Nephron (organoid): ENCODE results near the gene METTL5.
"Not testable (repeated sequence)": the region's sequence is repeated elsewhere in the genome, so short reads cannot be mapped to it uniquely, and the experiment has no call there.

ENCODE experiments used
- H3K27ac Mint-ChIP-seq, 3 experiments: 2 replicates each; pipeline ENCODE4 v1.8.0; 2020; ENCODE audit warnings: mixed read lengths in 3 of 3, mild to moderate bottlenecking in 2 of 3, moderate library complexity in 1 of 3
- H3K27me3 Mint-ChIP-seq: 2 replicates; pipeline ENCODE4 v1.8.0; 2021; ENCODE audit warnings: low read depth, mild to moderate bottlenecking, moderate library complexity, mixed read lengths
- H3K36me3 Mint-ChIP-seq: 2 replicates; pipeline ENCODE4 v1.8.0; 2020; ENCODE audit warnings: low read depth, mixed read lengths
- H3K4me1 Mint-ChIP-seq: 2 replicates; pipeline ENCODE4 v1.8.0; 2020; ENCODE audit warnings: mixed read lengths
- H3K4me3 Mint-ChIP-seq, 3 experiments: 2 replicates each; pipeline ENCODE4 v1.8.0; 2020; ENCODE audit warnings: mild to moderate bottlenecking in 3 of 3, mixed read lengths in 3 of 3, moderate library complexity in 2 of 3
- H3K9me3 Mint-ChIP-seq: 2 replicates; pipeline ENCODE4 v1.8.0; 2020; ENCODE audit warnings: mixed read lengths
- CTCF ChIP-seq, 3 experiments: fragments of 200-600 bp; sonication (generic); IDR thresholded peaks; one replicate each; pipeline ENCODE4 v1.5.0; 2021; ENCODE audit warnings: antibody characterized with exemption in 3 of 3; ENCODE audit not compliant: unreplicated experiment in 3 of 3

Gene METTL5

GRCh38 chr2:169828141-169828811 is 3.6 kb upstream of the METTL5 start:
- no peaks in the 10 kb centered on the region for H3K9me3 Mint-ChIP-seq
- peaks cover 25% of the 10 kb centered on the region for H3K36me3 Mint-ChIP-seq
- peak overlapping the region; percentile 78 to 93 (median 93) for H3K27ac Mint-ChIP-seq
- peaks cover 46% of the 10 kb centered on the region for H3K4me1 Mint-ChIP-seq
- peak overlapping the region; percentile 92 to 98 (median 97) for H3K4me3 Mint-ChIP-seq
- peaks cover 5% of the 10 kb centered on the region for H3K27me3 Mint-ChIP-seq
- no peak for TF ChIP-seq CTCF (IDR thresholded peaks at IDR 0.05; ENCODE audit: unreplicated experiment in 3 of 3)

GRCh38 chr2:169827272-169828140 is 2.8 kb upstream of the METTL5 start, which contains the start of gene UBR3:
UBR3 (plus strand) TSS chr2:169827454; CDS start chr2:169827508, 54 bp downstream.
- H3K4me1 Mint-ChIP-seq, result peaks cover 49% of the 10 kb centered on the region
- no peak for TF ChIP-seq CTCF (IDR thresholded peaks at IDR 0.05; ENCODE audit: unreplicated experiment in 3 of 3)
- peak within 1 kb of the TSS; percentile 92 to 98 (median 97) for H3K4me3 Mint-ChIP-seq
- H3K9me3 Mint-ChIP-seq, result no peaks in the 10 kb centered on the region
- H3K27me3 Mint-ChIP-seq, result peaks cover 5% of the 10 kb centered on the region
- peak within 1 kb of the TSS; percentile 78 to 94 (median 93) for H3K27ac Mint-ChIP-seq
- peaks cover 19% of the 10 kb centered on the region for H3K36me3 Mint-ChIP-seq

- peak overlapping the region; percentile 90 to 92 (median 90) for H3K4me3 Mint-ChIP-seq
- no peaks in the 10 kb centered on the region for H3K9me3 Mint-ChIP-seq
- peaks cover 54% of the 10 kb centered on the region for H3K4me1 Mint-ChIP-seq
- peaks cover 5% of the 10 kb centered on the region for H3K27me3 Mint-ChIP-seq
- TF ChIP-seq CTCF (IDR thresholded peaks at IDR 0.05; ENCODE audit: unreplicated experiment in 3 of 3), result no peak
- peaks cover 24% of the 10 kb centered on the region for H3K36me3 Mint-ChIP-seq
- peak overlapping the region; percentile 82 to 89 (median 87) for H3K27ac Mint-ChIP-seq
These were observed 721 bp downstream of the METTL5 start for GRCh38 chr2:169823996-169824372.

GRCh38 chr2:169822785-169823392 is 1.8 kb downstream of the METTL5 start:
- Mint-ChIP-seq H3K4me1 (peaks cover 45% of the 10 kb centered on the region), H3K27ac (peak overlapping the region; percentile 49 to 87 (median 66)), H3K27me3 (peaks cover 5% of the 10 kb centered on the region), H3K4me3 (peak overlapping the region; percentile 76 to 84 (median 81)), H3K36me3 (peaks cover 29% of the 10 kb centered on the region), H3K9me3 (no peaks in the 10 kb centered on the region)
- TF ChIP-seq CTCF (IDR thresholded peaks at IDR 0.05; ENCODE audit: unreplicated experiment in 3 of 3), result no peak

GRCh38 chr2:169822036-169822435 is 2.7 kb downstream of the METTL5 start:
- H3K27me3 Mint-ChIP-seq, result peaks cover 5% of the 10 kb centered on the region
- peaks cover 1% of the 10 kb centered on the region for H3K9me3 Mint-ChIP-seq
- peaks cover 37% of the 10 kb centered on the region for H3K36me3 Mint-ChIP-seq
- peaks cover 45% of the 10 kb centered on the region for H3K4me1 Mint-ChIP-seq
- no peak for TF ChIP-seq CTCF (IDR thresholded peaks at IDR 0.05; ENCODE audit: unreplicated experiment in 3 of 3)
- peak overlapping the region in 1 of 3 experiments; percentile 38 for H3K4me3 Mint-ChIP-seq
- H3K27ac Mint-ChIP-seq, result no peak overlapping the region

- not testable (repeated sequence) for H3K9me3 Mint-ChIP-seq, H3K27me3 Mint-ChIP-seq, H3K4me3 Mint-ChIP-seq
- peak overlapping the region in 1 of 3 experiments; percentile 23 for H3K27ac Mint-ChIP-seq
- H3K4me1 Mint-ChIP-seq, result peaks cover 40% of the 10 kb centered on the region
- peaks cover 57% of the 10 kb centered on the region for H3K36me3 Mint-ChIP-seq
These were observed 4.6 kb downstream of the METTL5 start for GRCh38 chr2:169820101-169820500.
